GM10847 (cell line): ENCODE measurements around the gene CAMKMT.

Experiments
- POLR2A ChIP-seq: IDR thresholded peaks from 2 replicates; pipeline ENCODE4 v1.6.1; 2011; ENCODE audit not compliant: insufficient read length; ENCODE audit errors: extremely low read depth

The CAMKMT gene

DNA sequence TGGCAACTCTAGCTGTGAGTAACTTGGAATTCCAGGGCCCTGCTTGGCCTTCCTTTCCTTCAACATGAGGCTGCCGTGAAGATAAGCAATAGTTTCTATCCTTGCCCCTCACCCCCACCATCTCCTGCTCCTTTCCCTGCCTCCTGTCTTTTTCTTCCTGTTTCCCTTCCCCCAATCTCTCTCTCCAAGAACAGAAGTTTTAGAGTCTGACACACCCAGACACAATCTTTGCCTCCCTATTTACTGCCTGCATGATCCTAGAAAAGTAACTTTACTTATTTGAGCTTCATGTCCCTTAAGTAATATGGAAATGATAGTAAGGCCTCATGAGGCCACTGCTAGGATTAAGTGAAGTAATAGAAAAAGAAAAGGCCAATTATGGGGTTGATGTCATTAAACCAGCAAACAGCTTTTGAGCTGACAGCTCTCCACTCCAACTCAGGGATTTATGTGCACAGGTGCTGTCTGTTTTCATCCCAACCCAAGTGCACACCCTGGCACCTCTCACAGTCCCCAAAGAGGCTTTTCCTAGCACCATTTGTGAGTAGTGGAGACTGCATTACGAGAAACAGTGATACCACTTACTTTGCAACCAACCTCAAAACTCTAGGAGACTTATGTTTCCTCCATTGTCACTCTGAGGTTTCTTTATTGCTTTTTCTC lies 456.1 kb downstream of the CAMKMT start:
- TF ChIP-seq POLR2A = no peak

DNA sequence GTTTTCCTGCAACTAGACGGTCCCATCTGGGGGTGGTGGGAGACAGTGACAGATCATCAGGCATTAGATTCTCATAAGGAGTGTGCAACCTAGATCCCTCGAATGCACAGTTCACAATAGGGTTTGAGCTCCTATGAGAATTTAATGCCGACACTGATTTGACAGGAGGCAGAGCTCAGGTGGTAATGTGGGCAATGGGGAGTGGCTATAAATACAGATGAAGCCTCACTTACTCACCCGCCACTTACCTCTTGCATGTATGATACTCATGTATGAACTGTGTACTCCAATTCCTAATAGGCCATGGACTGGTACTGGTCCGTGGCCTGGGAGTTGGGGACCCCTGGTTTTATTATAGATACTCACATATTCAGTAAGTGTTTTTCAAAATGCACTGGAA lies 457.3 kb downstream of the CAMKMT start:
- TF ChIP-seq POLR2A = no peak

DNA sequence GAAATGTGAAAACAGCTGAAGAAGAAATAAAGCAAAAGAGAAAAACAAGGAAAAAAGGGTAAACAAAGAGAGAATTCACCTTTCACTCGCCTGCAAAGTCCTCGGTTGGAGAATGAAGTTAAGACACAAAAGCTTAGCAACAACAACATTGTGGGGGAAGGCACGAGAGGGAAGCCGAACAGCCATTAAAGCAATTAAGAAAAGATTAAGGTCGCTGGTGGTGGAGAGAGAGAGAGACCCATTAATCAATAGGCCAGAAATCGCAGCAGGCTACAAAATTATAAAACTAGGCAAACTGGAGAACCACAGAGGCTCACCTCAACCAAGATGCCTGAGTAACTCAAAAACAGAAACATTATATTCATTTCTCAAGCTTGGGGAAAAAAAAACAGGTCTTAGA lies 459.8 kb downstream of the CAMKMT start:
- TF ChIP-seq POLR2A = no peak

DNA sequence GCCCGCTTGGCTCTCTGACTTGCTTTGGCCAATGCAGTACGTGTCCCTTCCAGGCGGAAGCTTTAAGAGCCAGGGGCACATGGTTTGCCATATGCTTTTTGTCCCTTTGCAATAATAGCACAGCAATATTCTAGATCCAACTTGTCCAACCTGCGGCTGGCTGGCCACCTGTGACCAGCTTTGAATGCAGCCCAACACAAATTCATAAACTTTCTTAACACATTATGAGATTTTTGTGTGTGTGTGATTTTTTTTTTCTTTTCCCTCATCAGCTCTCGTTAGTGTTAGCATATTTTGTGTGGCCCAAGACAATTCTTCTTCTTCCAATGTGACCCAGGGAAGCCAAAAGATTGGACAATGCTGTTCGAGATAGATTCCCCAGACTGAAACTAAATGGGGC lies 460.4 kb downstream of the CAMKMT start:
- TF ChIP-seq POLR2A = no peak
